Activated naive CD4-positive, alpha-beta T cell treated with anti-CD3 and anti-CD28 coated beads, Interleukin-2, amount 10 ng/mL, durations not matched to agents 7 days and 5 days (primary cell): ENCODE measurements around the gene NCKAP1.
"Not testable (repeated sequence)": the region's sequence is repeated elsewhere in the genome, so short reads cannot be mapped to it uniquely, and the experiment has no call there.

Experiments used
- CTCF ChIA-PET: fragments of 350-600 bp; sonication (Branson Sonifier 250); formaldehyde crosslinking; loops from one replicate; lab custom pipeline; 2021; ENCODE audit warnings: antibody characterized with exemption; lab: Charles Lee
- DNase-seq: peaks from one replicate; pipeline ENCODE4 v3.0.0-alpha.2; 2020
- H3K27ac Mint-ChIP-seq: one replicate; pipeline ENCODE4 v1.8.0; 2021; ENCODE audit warnings: mild to moderate bottlenecking, moderate library complexity, mixed read lengths
- H3K27me3 Mint-ChIP-seq: one replicate; pipeline ENCODE4 v1.8.0; 2021; ENCODE audit warnings: mild to moderate bottlenecking, mixed read lengths
- H3K36me3 Mint-ChIP-seq: one replicate; pipeline ENCODE4 v1.8.0; 2021; ENCODE audit warnings: mixed read lengths
- H3K4me1 Mint-ChIP-seq: one replicate; pipeline ENCODE4 v1.8.0; 2021; ENCODE audit warnings: mixed read lengths
- H3K4me3 Mint-ChIP-seq: one replicate; pipeline ENCODE4 v1.8.0; 2021; ENCODE audit warnings: mild to moderate bottlenecking, moderate library complexity, mixed read lengths
- H3K9me3 Mint-ChIP-seq: one replicate; pipeline ENCODE4 v1.8.0; 2021; ENCODE audit warnings: mixed read lengths

NCKAP1 gene

GRCh38 chr2:183009249-183009899 is 28.9 kb downstream of the NCKAP1 start:
- Mint-ChIP-seq H3K27ac (no peak overlapping the region), H3K4me3 (no peak overlapping the region), H3K36me3 (no peaks in the 10 kb centered on the region), H3K4me1 (no peaks in the 10 kb centered on the region), H3K9me3 (no peaks in the 10 kb centered on the region), H3K27me3 (no peaks in the 10 kb centered on the region)
- DNase-seq: no peak
- CTCF ChIA-PET: no interaction called here

GRCh38 chr2:183001948-183002347 is 36.3 kb downstream of the NCKAP1 start:
- CTCF ChIA-PET: no interaction called here
- Mint-ChIP-seq H3K4me3 (no peak overlapping the region), H3K36me3 (no peaks in the 10 kb centered on the region), H3K27me3 (no peaks in the 10 kb centered on the region), H3K9me3 (no peaks in the 10 kb centered on the region), H3K27ac (no peak overlapping the region), H3K4me1 (no peaks in the 10 kb centered on the region)
- no peak for DNase-seq

GRCh38 chr2:183000846-183001245 is 37.4 kb downstream of the NCKAP1 start:
- DNase-seq: no peak

GRCh38 chr2:182999348-183000028 is 38.8 kb downstream of the NCKAP1 start:
- Mint-ChIP-seq H3K36me3 (no peaks in the 10 kb centered on the region), H3K4me3 (no peak overlapping the region), H3K9me3 (no peaks in the 10 kb centered on the region), H3K4me1 (no peaks in the 10 kb centered on the region), H3K27ac (no peak overlapping the region), H3K27me3 (no peaks in the 10 kb centered on the region)
- DNase-seq: no peak
- CTCF ChIA-PET: no interaction called here

More at GRCh38 chr2:183000846-183001245, 37.4 kb downstream of the NCKAP1 start:
- H3K36me3 Mint-ChIP-seq: no peaks in the 10 kb centered on the region
- H3K27ac Mint-ChIP-seq: no peak overlapping the region
- H3K9me3 Mint-ChIP-seq: no peaks in the 10 kb centered on the region
- H3K27me3 Mint-ChIP-seq: no peaks in the 10 kb centered on the region
- no peak overlapping the region for H3K4me3 Mint-ChIP-seq
- CTCF ChIA-PET: no interaction called here
- no peaks in the 10 kb centered on the region for H3K4me1 Mint-ChIP-seq

GRCh38 chr2:182994228-182994912 is 43.9 kb downstream of the NCKAP1 start:
- H3K4me1 Mint-ChIP-seq: no peaks in the 10 kb centered on the region
- no peaks in the 10 kb centered on the region for H3K27me3 Mint-ChIP-seq
- no peak overlapping the region for H3K27ac Mint-ChIP-seq
- H3K4me3 Mint-ChIP-seq: no peak overlapping the region
- no peaks in the 10 kb centered on the region for H3K9me3 Mint-ChIP-seq
- DNase-seq: no peak
- CTCF ChIA-PET: interaction anchor here (0.9 kb wide), 1 partner anchor 14 kb away, joined by 4 read pairs; no protein-coding TSS in a partner anchor
- H3K36me3 Mint-ChIP-seq: no peaks in the 10 kb centered on the region

- CTCF ChIA-PET: no interaction called here
- Mint-ChIP-seq H3K27ac (no peak overlapping the region), H3K27me3 (no peaks in the 10 kb centered on the region), H3K4me3 (no peak overlapping the region), H3K9me3 (no peaks in the 10 kb centered on the region), H3K4me1 (no peaks in the 10 kb centered on the region), H3K36me3 (no peaks in the 10 kb centered on the region)
- no peak for DNase-seq
Observed at GRCh38 chr2:182982941-182983340, 55.3 kb downstream of the NCKAP1 start.

- not testable (repeated sequence) for H3K27ac Mint-ChIP-seq, H3K4me1 Mint-ChIP-seq, H3K4me3 Mint-ChIP-seq, DNase-seq, H3K9me3 Mint-ChIP-seq, H3K36me3 Mint-ChIP-seq, H3K27me3 Mint-ChIP-seq
- CTCF ChIA-PET: interaction anchor here (1.5 to 4.3 kb wide), 4 partner anchors 214 to 796 kb away, joined by 6 to 45 read pairs (median 18); no protein-coding TSS in a partner anchor
Observed at GRCh38 chr2:182981475-182981874, 56.8 kb downstream of the NCKAP1 start.

GRCh38 chr2:182980652-182981051 is 57.6 kb downstream of the NCKAP1 start:
- no peaks in the 10 kb centered on the region for H3K36me3 Mint-ChIP-seq

GRCh38 chr2:182980115-182980514 is 58.1 kb downstream of the NCKAP1 start:
- Mint-ChIP-seq H3K9me3 (no peaks in the 10 kb centered on the region), H3K4me1 (no peaks in the 10 kb centered on the region), H3K4me3 (no peak overlapping the region), H3K27me3 (no peaks in the 10 kb centered on the region), H3K36me3 (no peaks in the 10 kb centered on the region), H3K27ac (no peak overlapping the region)
- CTCF ChIA-PET: interaction anchor here (0.6 to 4.3 kb wide), 29 partner anchors 8 to 795 kb away, joined by 3 to 45 read pairs (median 4); no protein-coding TSS in a partner anchor
- DNase-seq: no peak

More at GRCh38 chr2:182980652-182981051, 57.6 kb downstream of the NCKAP1 start:
- Mint-ChIP-seq H3K4me1 (no peaks in the 10 kb centered on the region), H3K9me3 (no peaks in the 10 kb centered on the region), H3K27ac (no peak overlapping the region), H3K27me3 (no peaks in the 10 kb centered on the region), H3K4me3 (no peak overlapping the region)
- CTCF ChIA-PET: interaction anchor here (0.6 to 4.3 kb wide), 26 partner anchors 8 to 795 kb away, joined by 3 to 45 read pairs (median 4); no protein-coding TSS in a partner anchor
- DNase-seq: no peak

- CTCF ChIA-PET: no interaction called here
Observed at GRCh38 chr2:182977463-182977862, 60.8 kb downstream of the NCKAP1 start.

GRCh38 chr2:182973441-182974352 is 64.6 kb downstream of the NCKAP1 start:
- CTCF ChIA-PET: interaction anchor here (0.7 kb wide), 1 partner anchor 9 kb away, joined by 3 read pairs; no protein-coding TSS in a partner anchor
- H3K4me1 Mint-ChIP-seq: no peaks in the 10 kb centered on the region
- no peaks in the 10 kb centered on the region for H3K27me3 Mint-ChIP-seq
- no peaks in the 10 kb centered on the region for H3K9me3 Mint-ChIP-seq
- no peak for DNase-seq
- H3K4me3 Mint-ChIP-seq: no peak overlapping the region
- no peaks in the 10 kb centered on the region for H3K36me3 Mint-ChIP-seq
- H3K27ac Mint-ChIP-seq: no peak overlapping the region

More at GRCh38 chr2:182977463-182977862, 60.8 kb downstream of the NCKAP1 start:
- no peaks in the 10 kb centered on the region for H3K36me3 Mint-ChIP-seq
- no peaks in the 10 kb centered on the region for H3K9me3 Mint-ChIP-seq
- no peaks in the 10 kb centered on the region for H3K4me1 Mint-ChIP-seq
- H3K27ac Mint-ChIP-seq: no peak overlapping the region
- DNase-seq: no peak
- H3K27me3 Mint-ChIP-seq: no peaks in the 10 kb centered on the region
- no peak overlapping the region for H3K4me3 Mint-ChIP-seq

GRCh38 chr2:182972548-182972942 is 65.7 kb downstream of the NCKAP1 start:
- H3K27me3 Mint-ChIP-seq: no peaks in the 10 kb centered on the region
- no peak for DNase-seq
- no peak overlapping the region for H3K27ac Mint-ChIP-seq
- CTCF ChIA-PET: interaction anchor here (0.6 kb wide), 1 partner anchor 8 kb away, joined by 3 read pairs; no protein-coding TSS in a partner anchor
- H3K36me3 Mint-ChIP-seq: no peaks in the 10 kb centered on the region
- H3K4me1 Mint-ChIP-seq: no peaks in the 10 kb centered on the region
- H3K4me3 Mint-ChIP-seq: no peak overlapping the region
- no peaks in the 10 kb centered on the region for H3K9me3 Mint-ChIP-seq

GRCh38 chr2:182971820-182972547 is 66.3 kb downstream of the NCKAP1 start:
- Mint-ChIP-seq H3K27me3 (no peaks in the 10 kb centered on the region), H3K9me3 (no peaks in the 10 kb centered on the region), H3K4me1 (no peaks in the 10 kb centered on the region), H3K36me3 (no peaks in the 10 kb centered on the region), H3K27ac (no peak overlapping the region), H3K4me3 (no peak overlapping the region)
- CTCF ChIA-PET: interaction anchor here (0.6 kb wide), 1 partner anchor 8 kb away, joined by 3 read pairs; no protein-coding TSS in a partner anchor
- no peak for DNase-seq
